NCI-H460 (cell line): ENCODE measurements around the gene SAMM50. TPM values are rescaled to one million over a fixed set of nuclear protein-coding genes. Genes with fewer than 3 reads are reported as not detected.
A peak's percentile ranks its signal among the peaks of the same experiment; 100 is the strongest.
"Not testable (repeated sequence)": the region's sequence is repeated elsewhere in the genome, so short reads cannot be mapped to it uniquely, and the experiment has no call there.

Experiments used
- DNase-seq: peaks from one replicate; pipeline ENCODE4 v3.0.0-alpha.2; 2016; ENCODE audit warnings: low read depth; ENCODE audit errors: extremely low read depth
- total RNA-seq: library from RNA; depleted of rRNA; stranded (reverse); fragments of >200 nt; shearing (Covaris generic); gene quantifications from 2 replicates; pipeline ENCODE4 v1.2.3, GENCODE V29; 2014

SAMM50 gene
- total RNA-seq, 1 experiment from 2014 or later = 33.8 TPM

DNA sequence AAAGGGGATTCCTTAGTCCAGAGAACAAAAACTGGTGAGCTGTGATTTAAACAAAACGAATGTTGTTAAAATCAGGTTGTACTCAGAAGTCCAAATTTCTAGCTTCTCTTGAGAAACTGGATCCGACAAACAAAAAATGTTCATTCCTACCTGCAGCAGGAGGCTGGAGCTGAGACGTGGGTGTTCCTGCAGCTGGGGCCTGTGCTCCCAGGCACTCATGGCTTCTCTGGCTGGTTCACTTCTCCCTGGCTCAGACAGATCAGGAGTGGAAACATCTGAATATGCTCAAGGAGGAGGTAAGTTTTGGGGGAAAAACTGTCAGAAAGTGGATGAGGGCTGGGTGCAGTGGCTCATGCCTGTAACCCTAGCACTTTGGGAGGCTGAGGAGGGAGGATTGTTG lies 44.1 kb downstream of the SAMM50 start:
- no peak for DNase-seq

GRCh38 chr22:44000123-44000522 lies 44.9 kb downstream of the SAMM50 start:
- DNase-seq = no peak

- no peak for DNase-seq
Measured at GRCh38 chr22:44001521-44001920, 46.3 kb downstream of the SAMM50 start.

- DNase-seq = no peak
Measured at GRCh38 chr22:44002324-44002723, 47.1 kb downstream of the SAMM50 start.

DNA sequence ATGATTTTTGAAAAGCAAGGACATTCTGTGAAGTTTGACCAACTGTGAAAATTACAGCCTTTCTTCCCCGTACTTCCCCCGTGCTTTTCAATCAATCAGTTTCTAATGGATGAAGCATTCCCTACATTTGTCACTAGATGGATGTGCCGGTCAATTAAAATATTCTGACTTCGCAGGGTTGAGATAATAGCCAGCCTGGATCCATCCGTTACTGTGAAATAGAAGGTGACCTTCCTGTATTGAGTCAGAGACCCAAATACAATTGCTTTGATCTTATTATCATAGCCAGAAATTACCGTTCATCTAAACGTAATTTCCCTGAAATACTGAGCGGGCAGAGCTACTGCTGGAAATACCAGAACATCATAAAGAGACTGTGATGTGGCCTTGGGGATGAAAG lies 47.8 kb downstream of the SAMM50 start:
- DNase-seq = no peak

GRCh38 chr22:44003405-44004103 lies 48.3 kb downstream of the SAMM50 start:
- no peak for DNase-seq

DNA sequence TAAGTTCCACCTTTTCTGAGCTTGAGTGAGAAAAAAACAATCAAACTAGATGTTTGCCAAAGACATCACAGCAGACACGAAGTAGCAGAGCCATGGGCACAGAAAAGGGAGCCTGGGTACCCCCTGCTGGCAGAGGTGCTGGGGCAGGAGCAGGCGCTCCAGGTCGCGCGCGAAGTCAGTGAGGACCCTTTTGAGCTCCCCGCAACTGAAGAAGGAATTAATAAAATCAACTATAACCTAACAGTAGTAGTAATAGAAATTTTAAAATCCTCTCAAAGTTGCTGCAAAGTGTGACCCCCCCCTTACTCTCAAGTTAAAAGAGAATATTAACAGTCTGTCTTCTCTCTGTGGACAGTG lies 48.8 kb downstream of the SAMM50 start:
- DNase-seq = no peak

DNA sequence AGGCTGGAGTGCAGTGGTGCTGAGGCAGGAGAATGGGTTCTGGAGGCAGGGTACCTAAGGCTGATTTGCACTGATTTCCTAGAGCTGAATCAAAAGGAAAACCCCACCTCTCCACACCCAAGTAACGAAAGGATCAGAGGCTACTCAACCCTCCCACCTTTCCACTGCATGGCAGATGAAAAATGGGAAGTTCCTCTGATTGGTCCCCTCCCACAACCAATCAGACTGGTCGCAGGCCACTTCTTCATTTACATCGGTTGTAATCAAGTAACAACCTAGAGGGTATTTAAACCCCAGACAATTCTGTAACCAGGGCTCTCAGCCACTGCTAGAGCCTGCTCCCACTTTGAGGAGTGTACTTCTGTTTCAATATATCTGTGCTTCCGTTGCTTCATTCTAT lies 50.3 kb downstream of the SAMM50 start:
- no peak for DNase-seq

GRCh38 chr22:44012162-44012561 lies 56.9 kb downstream of the SAMM50 start:
- no peak for DNase-seq

DNA sequence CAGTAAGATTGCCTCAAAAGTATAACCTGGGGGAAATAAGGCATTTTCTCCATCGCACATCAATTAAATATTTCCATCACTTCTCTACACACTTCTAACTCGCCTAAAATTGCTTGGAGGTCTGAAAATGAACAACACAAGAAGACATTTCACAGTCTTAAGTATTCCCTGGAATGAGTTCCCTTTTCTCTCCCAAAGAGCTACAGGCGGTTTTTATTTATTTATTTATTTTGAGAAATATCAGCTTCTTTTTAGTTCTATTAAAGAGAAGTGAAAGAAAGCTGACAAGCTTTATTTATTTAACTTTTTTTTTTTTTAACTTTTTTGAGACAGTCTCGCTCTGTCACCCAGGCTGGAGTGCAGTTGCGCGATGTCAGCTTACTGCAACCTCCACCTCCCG lies 57.3 kb downstream of the SAMM50 start:
- DNase-seq = no peak

DNA sequence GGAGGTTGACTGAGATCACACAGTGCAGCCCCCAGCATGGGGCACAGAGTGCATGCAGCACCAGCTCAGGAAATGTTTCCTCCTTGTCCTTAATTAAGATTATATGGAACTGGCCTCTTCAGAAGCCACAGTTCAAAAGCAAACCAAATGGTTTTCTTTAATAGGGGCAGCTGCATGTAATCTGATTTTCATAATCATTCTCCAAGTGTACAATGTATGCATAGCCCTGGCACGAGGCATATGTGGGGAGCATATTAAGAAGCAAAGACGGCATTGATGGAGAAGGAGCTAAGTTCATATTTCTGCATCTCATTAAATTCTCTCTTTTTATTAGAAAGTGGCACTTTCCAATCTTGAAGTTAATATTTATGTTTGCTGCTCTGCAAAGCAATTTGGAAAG lies 59.0 kb downstream of the SAMM50 start:
- no peak for DNase-seq

- not testable (repeated sequence) for DNase-seq
Measured at GRCh38 chr22:44016586-44016985, 61.3 kb downstream of the SAMM50 start.

DNA sequence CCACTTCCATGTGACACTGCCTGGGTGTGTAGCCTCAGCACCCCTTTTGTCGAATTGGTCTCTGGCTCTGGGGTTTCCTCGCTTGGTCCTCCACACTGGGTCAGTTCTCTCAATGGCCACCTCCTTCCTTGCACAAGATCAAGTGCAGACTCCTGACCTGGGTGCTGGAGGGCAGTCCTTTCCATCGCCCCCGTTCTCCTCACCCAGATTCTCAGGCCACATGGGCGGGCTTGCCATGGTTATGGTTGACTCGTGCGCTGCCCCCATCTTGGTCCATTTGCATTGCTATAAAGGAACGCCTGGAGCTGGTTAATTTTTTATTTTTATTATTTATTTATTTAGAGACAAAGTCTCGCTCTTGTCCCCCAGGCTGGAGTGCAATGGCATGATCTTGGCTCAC lies 63.4 kb downstream of the SAMM50 start:
- no peak for DNase-seq

- no peak for DNase-seq
Measured at GRCh38 chr22:44019416-44019815, 64.2 kb downstream of the SAMM50 start.

- no peak for DNase-seq
Measured at GRCh38 chr22:44019846-44020245, 64.6 kb downstream of the SAMM50 start.

DNA sequence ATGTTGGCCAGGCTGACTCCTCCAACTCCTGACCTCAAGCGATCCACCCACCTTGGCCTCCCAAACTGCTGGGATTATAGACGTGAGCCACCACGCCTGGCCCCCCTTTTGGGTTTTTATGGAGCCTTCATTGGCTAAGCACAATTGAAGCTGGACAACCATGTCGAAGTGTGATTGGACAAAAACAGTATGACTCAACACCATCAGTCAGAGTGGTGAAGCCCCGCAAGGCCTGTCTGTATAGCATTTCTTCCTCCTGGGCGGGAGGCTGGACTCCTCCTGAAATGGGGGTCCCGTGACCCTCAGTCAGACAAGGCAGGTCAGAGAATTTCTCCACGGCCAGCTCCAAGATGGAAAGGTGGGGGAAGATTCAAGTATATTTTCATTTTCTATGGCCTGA lies 65.7 kb downstream of the SAMM50 start:
- DNase-seq = no peak

- peak; percentile 15 for DNase-seq
Measured at GRCh38 chr22:44023404-44024287, 68.4 kb downstream of the SAMM50 start.

DNA sequence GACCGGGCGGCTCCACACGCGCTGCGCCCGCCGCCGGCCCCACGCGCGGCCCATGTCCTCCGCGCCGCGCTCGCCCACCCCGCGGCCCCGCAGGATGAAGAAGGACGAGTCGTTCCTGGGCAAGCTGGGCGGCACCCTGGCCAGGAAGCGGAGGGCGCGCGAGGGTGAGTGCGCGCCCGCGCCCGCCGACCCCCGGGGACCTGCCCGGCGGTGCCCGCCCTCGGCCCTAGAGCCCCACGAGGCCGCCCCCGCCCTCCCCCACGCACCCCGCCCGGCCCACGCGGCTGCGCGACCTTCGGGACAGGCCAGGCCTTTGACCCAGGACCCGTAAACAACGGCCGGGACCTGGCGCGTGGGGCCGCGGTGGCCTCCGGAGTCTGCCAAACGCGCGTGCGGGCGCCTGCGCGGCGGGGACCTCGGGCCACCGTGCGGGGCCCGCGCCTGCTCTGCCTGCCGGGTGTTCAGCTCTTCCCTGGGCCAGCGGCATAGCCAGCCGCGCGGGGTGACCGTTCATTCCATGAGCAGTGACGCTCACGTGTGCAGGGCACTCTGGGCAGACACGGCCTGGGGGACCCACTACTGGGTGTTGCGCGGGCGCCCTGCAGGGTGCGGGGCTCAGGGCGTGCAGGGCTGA lies 69.2 kb downstream of the SAMM50 start, which contains the start of gene PARVB:
TSS of gene PARVB (plus strand) at position 15 of the 634 bp plus-strand sequence. CDS start at position 53, 38 bp downstream.
- DNase-seq = no peak

DNA sequence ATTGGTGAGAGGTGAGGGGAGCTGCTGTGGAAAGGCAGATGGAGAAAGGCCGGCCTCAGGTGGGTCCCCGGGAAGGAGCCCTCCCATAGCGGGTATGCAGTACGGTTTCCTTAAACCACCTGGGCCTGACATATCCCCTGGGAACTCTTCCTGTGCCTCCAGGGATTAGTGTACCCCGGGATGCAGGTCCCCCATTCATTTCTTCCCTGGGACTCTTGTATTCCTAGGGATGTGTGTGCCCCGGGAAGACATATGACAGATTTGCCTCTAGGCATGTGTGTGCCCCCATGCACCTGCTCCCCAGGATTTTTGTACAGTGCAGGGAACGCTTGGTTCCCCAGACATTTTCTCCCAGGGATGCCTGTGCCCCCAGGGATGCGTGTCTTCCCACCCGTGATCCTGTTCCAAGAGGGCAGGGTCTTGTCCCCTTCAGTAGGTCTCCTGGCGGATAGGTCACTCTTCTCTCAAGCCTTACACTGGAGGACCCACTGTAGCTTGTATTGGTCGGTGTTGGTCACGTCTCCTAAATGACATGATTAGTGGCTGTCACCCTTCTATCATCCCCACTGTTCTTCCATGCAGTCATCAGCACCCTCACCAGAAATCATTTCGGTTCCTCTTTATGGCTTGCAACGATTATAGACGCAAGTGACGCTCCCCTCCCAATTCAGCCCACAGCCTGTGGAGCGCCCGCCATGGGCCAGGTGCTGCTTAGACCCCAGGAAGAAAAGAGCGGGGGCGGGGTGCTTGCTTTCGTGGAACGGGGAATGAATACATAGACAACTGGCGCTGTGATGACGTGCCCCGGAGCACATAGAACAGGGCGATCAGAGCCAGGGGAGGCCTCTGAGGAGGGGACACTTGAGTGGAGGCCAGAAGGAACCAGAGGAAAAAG lies 70.2 kb downstream of the SAMM50 start:
- no peak for DNase-seq

- no peak for DNase-seq
Measured at GRCh38 chr22:44026066-44026629, 70.9 kb downstream of the SAMM50 start.
